PC-3 (cell line): ENCODE results near the gene CYP1B1. TPM values are rescaled to one million over a fixed set of nuclear protein-coding genes. Genes with fewer than 3 reads are reported as not detected.

Experiments
- ATAC-seq: fragments of 200-7000 bp; cut with Tn5 transposase; 2 replicates; pipeline ENCODE4 v1.9.1; 2020; ENCODE audit warnings: mild to moderate bottlenecking, moderate library complexity
- BruUV-seq: library from RNA; stranded (reverse); fragments of 400-500 nt; replicated peaks from 2 replicates; lab custom pipeline; 2021; lab: Mats Ljungman, UMichigan
- CTCF ChIA-PET: fragments of 300-600 bp; sonication (Branson Sonifier 250); formaldehyde crosslinking; loops from one replicate; lab custom pipeline; 2022; ENCODE audit warnings: antibody characterized with exemption; lab: Charles Lee
- POLR2A ChIA-PET: fragments of 300-600 bp; sonication (Branson Sonifier 250); formaldehyde crosslinking; loops from one replicate; lab custom pipeline; 2022; ENCODE audit warnings: antibody characterized with exemption; ENCODE audit not compliant: unreplicated experiment; lab: Charles Lee
- DNase-seq: peaks from one replicate; pipeline ENCODE4 v3.0.0-alpha.2; 2015
- H2AFZ ChIP-seq: fragments of 300-600 bp; sonication (generic); 2 replicates; pipeline ENCODE4 v1.6.0; 2016; ENCODE audit warnings: antibody characterized with exemption, low read length
- H3F3A ChIP-seq: fragments of 300-600 bp; sonication (generic); one replicate; pipeline ENCODE4 v1.6.0; 2017; ENCODE audit warnings: antibody characterized with exemption, low read length, control low read depth, mild to moderate bottlenecking; ENCODE audit not compliant: unreplicated experiment
- H3K27ac ChIP-seq: fragments of 300-600 bp; sonication (generic); 2 replicates; pipeline ENCODE4 v1.5.1; 2016; ENCODE audit warnings: mild to moderate bottlenecking, low read length
- H3K27me3 ChIP-seq: fragments of 300-600 bp; sonication (generic); 2 replicates; pipeline ENCODE4 v1.6.1; 2016; ENCODE audit warnings: low read length, mixed read lengths
- H3K36me3 ChIP-seq: fragments of 300-600 bp; sonication (generic); 2 replicates; pipeline ENCODE4 v1.6.1; 2016; ENCODE audit warnings: low read depth, mixed run types, low read length, mixed read lengths
- H3K4me1 ChIP-seq: fragments of 300-600 bp; sonication (generic); 2 replicates; pipeline ENCODE4 v1.5.1; 2016; ENCODE audit warnings: low read length; ENCODE audit not compliant: insufficient read depth
- H3K4me2 ChIP-seq: fragments of 300-600 bp; sonication (generic); 2 replicates; pipeline ENCODE4 v1.6.0; 2016; ENCODE audit warnings: low read length
- H3K4me3 ChIP-seq: fragments of 300-600 bp; sonication (generic); 2 replicates; pipeline ENCODE4 v1.5.1; 2016; ENCODE audit warnings: mild to moderate bottlenecking, low read length, mixed read lengths
- H3K79me2 ChIP-seq: fragments of 300-600 bp; sonication (generic); 2 replicates; pipeline ENCODE4 v1.6.1; 2017; ENCODE audit warnings: low read length, mixed read lengths
- H3K9ac ChIP-seq: fragments of 300-600 bp; sonication (generic); 2 replicates; pipeline ENCODE4 v1.6.0; 2016; ENCODE audit warnings: mild to moderate bottlenecking, low read length
- H3K9me2 ChIP-seq: fragments of 300-600 bp; sonication (generic); replicated peaks from 2 replicates; pipeline ENCODE4 v1.6.1; 2016; ENCODE audit warnings: mixed run types, low read length, mixed read lengths
- H3K9me3 ChIP-seq: fragments of 300-600 bp; sonication (generic); 2 replicates; pipeline ENCODE4 v1.6.1; 2016; ENCODE audit warnings: low read length, mixed read lengths
- H4K20me1 ChIP-seq: fragments of 300-600 bp; sonication (generic); 2 replicates; pipeline ENCODE4 v1.6.1; 2016; ENCODE audit warnings: low read length, mixed read lengths
- CTCF ChIP-seq: fragments of 300-600 bp; sonication (generic); conservative IDR thresholded peaks from 2 replicates; pipeline ENCODE4 v1.5.1; 2017; ENCODE audit warnings: antibody characterized with exemption, low read depth, mild to moderate bottlenecking, low read length
- EZH2 ChIP-seq: fragments of 300-600 bp; sonication (generic); IDR thresholded peaks from one replicate; pipeline ENCODE4 v1.6.1; 2017; ENCODE audit warnings: antibody characterized with exemption, mild to moderate bottlenecking, low read length; ENCODE audit not compliant: unreplicated experiment
- EZH2phosphoT487 ChIP-seq: fragments of 300-600 bp; sonication (generic); IDR thresholded peaks from 2 replicates; pipeline ENCODE4 v1.6.1; 2018; ENCODE audit warnings: mild to moderate bottlenecking, antibody characterized with exemption, low read length, borderline replicate concordance
- intact Hi-C: fragments of 100-400 bp; cut with micrococcal nuclease; formaldehyde crosslinking; loops from 2 replicates; pipeline ENCODE4 v1.9.0; 2023
- total RNA-seq: library from RNA; depleted of rRNA; stranded (reverse); fragments of >200 nt; gene quantifications from 2 replicates; pipeline ENCODE4 v1.2.3, GENCODE V29; 2014

Gene CYP1B1
- total RNA-seq, 1 experiment from 2014 or later = 37.2 TPM

GRCh38 chr2:38095079-38095995 is 19.4 kb upstream of the CYP1B1 start:
- ChIA-PET POLR2A (no interaction called here), CTCF (interaction anchor here (0.7 kb wide), 1 partner anchor 19 kb away, joined by 6 read pairs; no protein-coding TSS in a partner anchor)
- DNase-seq = no peak
- no peaks in the 10 kb centered on the region for H3K36me3 ChIP-seq
- no peak for ATAC-seq
- H2AFZ ChIP-seq = no peak overlapping the region
- no peaks in the 10 kb centered on the region for H4K20me1 ChIP-seq
- no peaks in the 10 kb centered on the region for H3K79me2 ChIP-seq
- peaks cover 33% of the 10 kb centered on the region for H3K4me1 ChIP-seq
- H3K4me2 ChIP-seq = peak overlapping the region; percentile 17; the same call in 1 of the 2 replicates
- no peaks in the 10 kb centered on the region for H3K9me2 ChIP-seq
- H3K9me3 ChIP-seq = no peaks in the 10 kb centered on the region
- no peak for TF ChIP-seq CTCF
- intact Hi-C loops = no loop called here
- H3K27me3 ChIP-seq = no peaks in the 10 kb centered on the region
- H3K4me3 ChIP-seq = no peak overlapping the region
- H3K9ac ChIP-seq = peak overlapping the region; percentile 57
- no peaks in the 10 kb centered on the region for H3F3A ChIP-seq
- H3K27ac ChIP-seq = peak overlapping the region; percentile 93
- BruUV-seq = no TSS peak

- no peaks in the 10 kb centered on the region for H3K79me2 ChIP-seq
- no peaks in the 10 kb centered on the region for H3F3A ChIP-seq
- no peaks in the 10 kb centered on the region for H3K36me3 ChIP-seq
- H3K4me1 ChIP-seq = peaks cover 29% of the 10 kb centered on the region
- TF ChIP-seq EZH2phosphoT487 = no peak
- no peak for TF ChIP-seq CTCF
- no peak for TF ChIP-seq EZH2
- H3K9me2 ChIP-seq = no peaks in the 10 kb centered on the region
- ChIA-PET CTCF (no interaction called here), POLR2A (no interaction called here)
- BruUV-seq = no TSS peak
- H3K27ac ChIP-seq = no peak overlapping the region
- intact Hi-C loops = no loop called here
- no peak overlapping the region for H3K4me3 ChIP-seq
- no peak overlapping the region for H3K4me2 ChIP-seq
- H3K9me3 ChIP-seq = no peaks in the 10 kb centered on the region
- H4K20me1 ChIP-seq = no peaks in the 10 kb centered on the region
- no peak overlapping the region for H3K9ac ChIP-seq
- H2AFZ ChIP-seq = no peak overlapping the region
- DNase-seq (peak; percentile 39), ATAC-seq (no peak)
- H3K27me3 ChIP-seq = no peaks in the 10 kb centered on the region
Observed at GRCh38 chr2:38093527-38094165, 17.7 kb upstream of the CYP1B1 start.
